ENCODE measurements around the gene PEX3.

The PEX3 gene

GRCh38 chr6:143528164-143528811 is 77.7 kb downstream of the PEX3 start:
- intact Hi-C loops (cut with DNase I) = no loop called here
- DNase-seq = no peak

- intact Hi-C loops (cut with DNase I) = no loop called here
- no peak for DNase-seq
Observed at GRCh38 chr6:143529095-143529494, 78.5 kb downstream of the PEX3 start.

DNA sequence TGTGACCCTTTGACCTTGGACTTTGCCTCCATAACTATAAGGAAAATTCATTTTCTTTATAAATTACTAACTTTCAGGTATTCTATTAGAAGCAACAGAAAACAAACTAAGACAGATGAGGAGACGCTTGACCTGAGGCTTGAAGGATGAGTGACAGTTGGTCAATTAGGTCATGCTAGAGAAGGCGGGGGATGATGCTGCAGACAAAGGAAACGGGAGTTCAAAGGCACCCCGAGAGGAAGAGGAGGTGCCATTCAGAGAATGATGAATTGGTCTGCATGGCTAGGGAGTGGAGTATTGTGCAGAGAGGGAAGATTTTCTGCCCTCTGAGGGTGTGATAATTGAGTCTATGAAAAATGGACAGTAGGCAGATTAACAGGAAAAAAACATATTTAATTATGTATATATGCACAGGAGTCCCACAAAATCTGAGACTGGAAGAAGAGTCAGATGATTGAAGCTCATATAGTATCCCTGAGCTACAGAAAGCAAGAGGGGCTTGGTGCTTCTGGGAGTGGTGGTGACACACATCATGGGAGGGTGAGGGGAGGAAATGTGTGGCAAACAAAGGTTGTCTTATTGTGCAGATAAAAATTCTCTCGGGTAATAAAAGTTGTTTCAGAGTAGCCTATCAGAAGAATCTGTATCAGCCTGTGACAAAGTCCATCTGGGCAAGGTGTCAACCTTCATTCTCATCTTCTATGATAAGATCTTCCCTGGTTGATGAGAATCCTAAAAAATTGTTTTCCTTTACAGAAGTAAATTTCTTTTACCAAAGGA is 81.3 kb downstream of the PEX3 start:
- intact Hi-C loops (cut with DNase I) = no loop called here
- no peak for DNase-seq

DNA sequence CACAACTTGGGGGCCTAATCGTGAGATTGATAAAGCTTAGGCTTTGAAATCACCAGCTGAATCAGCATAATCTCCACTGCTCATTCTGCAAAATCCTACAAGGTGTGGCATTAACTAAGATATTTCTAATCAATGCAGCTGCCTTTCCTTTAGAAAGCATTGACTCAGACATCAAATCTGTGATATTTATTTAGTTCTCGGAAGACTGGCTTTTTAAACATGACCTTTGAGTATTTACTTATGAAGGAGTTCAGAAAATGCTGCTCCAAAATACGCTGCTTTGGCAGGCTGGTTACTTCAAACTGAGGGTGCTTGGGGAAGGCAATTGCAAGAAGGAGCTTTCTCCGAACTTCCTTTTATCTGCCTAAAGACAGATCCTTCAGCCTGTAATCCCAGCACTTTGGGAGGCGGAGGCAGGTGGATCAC is 84.6 kb downstream of the PEX3 start:
- no peak for DNase-seq
- intact Hi-C loops (cut with DNase I) = no loop called here

DNA sequence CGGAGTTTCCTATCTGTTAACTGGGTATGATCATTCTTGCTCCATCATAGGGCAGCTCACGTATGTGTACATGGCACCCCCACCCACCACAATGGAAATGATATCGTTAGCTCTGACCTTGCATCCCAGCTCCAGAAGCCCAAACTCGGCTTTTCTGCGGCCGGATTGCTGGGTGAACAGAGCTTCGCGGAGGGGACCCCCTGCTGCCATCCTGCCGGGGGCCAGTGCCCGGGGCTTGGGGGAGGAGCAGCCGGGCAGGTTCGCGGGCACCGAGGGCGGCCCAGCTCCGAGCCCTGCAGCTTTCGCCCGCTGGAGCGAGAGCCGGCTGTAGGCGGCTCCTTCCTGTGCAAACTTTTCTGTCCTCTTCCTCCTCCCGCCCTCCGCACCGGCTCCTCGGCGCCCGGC is 85.9 kb downstream of the PEX3 start:
- peak in 16 of 42 donors; percentile 3 to 49 (median 18) for DNase-seq
- intact Hi-C loops (cut with DNase I) = no loop called here

DNA sequence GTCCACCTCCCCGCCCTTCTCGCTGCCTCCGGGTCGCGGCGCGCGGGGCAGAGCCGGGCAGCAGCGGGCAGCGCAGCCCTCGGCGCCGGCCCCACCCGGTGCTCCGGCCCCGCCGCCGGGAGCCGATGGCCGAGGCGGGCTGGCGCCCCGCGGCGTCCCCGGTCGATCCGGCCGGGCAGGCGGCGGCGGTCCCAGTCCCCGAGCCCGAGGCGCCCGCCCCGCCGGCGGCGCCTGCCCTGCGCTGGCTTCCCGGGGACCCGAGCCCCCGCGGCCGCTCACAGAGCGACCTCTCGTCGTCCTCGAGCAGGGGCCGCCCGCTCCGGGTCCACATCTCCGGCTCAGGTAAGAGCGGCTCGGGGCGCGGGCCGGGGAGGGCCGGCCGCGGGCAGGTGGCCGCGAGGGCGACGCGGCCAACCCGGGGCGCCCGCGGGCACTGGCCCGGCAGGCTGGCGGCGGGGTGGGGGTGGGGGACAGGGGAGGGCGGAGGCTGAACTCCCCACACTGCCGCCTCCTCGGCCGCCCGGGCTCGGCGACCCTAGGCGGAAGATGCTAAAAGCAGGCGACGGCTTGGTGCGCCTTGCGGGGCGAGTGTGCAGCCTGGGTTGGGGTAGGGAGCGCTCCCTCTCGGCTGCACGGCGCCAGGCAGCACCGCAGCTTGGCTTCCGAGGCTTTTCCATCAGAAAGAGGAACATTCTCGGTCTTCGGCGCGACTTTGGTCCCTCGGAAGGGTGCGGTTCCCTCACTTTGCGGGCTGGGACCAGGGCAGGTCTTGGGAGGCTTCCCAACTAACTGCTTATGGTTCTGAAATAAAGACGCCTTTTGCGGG is 86.5 kb downstream of the PEX3 start:
- DNase-seq = peak in 41 of 42 donors; percentile 30 to 79 (median 59)
- intact Hi-C loops (cut with DNase I) = no loop called here

DNA sequence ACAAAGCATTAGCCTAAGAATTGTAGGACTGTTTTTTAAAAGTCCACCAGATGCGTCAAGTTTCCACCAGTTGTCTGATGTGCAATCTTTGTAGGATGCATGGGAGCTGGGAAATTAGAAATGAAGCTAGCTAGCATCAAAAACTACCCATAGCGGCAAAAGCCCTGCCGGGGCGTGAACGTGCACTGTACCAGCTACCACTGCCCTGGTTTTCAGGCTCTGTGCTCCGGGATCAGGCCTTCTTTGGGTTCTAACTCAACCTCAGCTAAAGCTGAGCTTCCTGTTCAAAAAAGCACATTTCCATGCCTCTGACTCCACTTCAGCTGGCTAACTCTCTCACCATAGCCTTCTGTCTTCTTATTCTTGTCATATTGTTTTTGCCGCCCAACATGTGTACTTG is 87.8 kb downstream of the PEX3 start:
- intact Hi-C loops (cut with DNase I) = no loop called here
- DNase-seq = no peak

GRCh38 chr6:143539106-143539505 is 88.5 kb downstream of the PEX3 start:
- DNase-seq = no peak
- intact Hi-C loops (cut with DNase I) = no loop called here

- intact Hi-C loops (cut with DNase I) = no loop called here
- no peak for DNase-seq
Observed at GRCh38 chr6:143539734-143540133, 89.1 kb downstream of the PEX3 start.

GRCh38 chr6:143540192-143540591 is 89.6 kb downstream of the PEX3 start:
- intact Hi-C loops (cut with DNase I) = no loop called here
- no peak for DNase-seq
